ENCODE measurements around the gene ACSF3.
"Not testable (repeated sequence)": the region's sequence is repeated elsewhere in the genome, so short reads cannot be mapped to it uniquely, and the experiment has no call there.

The ACSF3 gene

DNA sequence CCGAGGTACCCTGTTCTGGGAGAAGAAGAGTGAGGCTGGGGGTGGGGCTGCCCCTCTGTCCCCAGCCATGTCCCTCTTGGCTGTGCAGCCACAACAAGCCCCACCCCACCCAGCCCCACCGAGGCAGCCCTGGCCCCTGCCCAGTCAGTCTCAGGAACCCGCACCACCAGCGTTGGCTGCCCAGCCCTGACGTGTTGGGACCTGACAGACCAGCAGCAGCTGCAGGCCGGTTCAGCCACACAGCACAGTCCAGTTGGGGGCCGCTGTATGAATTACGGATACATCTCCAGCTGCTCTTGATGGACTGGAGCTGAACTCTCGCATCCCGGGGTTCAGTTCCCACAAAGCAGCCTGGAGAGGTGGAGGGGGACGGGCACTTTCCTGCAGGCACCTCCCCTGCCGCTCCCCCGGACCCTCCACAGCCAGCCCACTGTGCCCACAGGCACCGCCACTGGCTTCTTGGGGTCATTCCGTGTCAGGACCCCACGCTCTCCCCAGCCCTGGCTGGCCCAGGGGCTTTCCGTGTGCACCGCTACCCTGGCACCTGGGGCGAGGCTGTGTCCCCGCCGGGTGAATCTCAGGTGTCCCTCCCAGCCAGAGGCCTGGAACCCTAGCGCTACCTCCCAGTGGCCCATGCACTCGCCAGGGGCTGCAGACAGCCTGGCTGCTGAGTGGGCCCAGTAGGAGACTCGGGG lies 84.9 kb downstream of the ACSF3 start:
- no peak for FAIRE-seq

DNA sequence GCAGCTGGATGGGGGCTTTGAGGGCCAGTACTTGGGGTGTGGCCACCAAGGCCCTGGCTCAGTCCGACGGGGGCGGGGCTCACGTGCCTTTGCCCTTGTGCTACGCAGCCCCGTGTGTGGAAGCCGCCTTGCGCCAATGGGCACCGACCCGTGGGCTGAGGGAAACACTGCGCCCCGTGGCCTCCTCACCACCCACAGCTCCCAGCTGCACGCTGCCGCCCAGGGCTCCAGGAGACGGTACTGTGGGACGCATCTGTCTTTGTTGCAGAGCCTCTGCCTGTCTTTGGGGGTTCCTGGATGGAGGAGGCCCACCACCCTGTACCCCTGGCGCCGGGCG lies 85.5 kb downstream of the ACSF3 start:
- FAIRE-seq = no peak

DNA sequence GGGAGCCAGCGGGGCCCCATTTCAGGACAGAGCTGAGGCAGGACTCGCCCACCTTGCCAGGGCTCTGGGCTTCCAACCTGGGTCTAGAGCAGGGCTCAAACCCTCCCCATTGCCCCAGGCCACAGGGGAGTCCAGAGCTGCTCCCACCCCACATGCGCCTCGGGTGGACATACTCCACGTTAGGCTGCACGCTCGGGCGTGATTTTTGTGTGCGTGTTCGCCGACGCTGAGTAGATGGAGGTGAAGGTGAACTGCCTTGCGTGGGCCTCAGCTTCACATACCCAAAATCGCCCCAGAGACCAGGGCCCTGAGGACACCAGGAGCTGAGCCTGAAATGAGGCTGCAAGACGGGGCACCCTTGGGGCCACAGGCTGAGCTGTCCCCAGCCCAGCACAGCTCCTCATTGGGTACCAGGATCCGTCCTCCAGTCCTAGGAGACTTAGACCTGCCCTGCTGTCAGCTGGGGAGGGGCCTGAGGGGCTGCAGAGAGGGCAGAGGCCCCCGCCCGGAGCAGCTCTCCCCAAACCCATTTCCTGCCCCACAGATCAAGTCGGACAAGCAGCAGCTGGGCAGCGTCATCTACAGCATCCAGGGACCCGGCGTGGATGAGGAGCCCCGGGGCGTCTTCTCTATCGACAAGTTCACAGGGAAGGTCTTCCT lies 86.1 kb downstream of the ACSF3 start:
- no peak for FAIRE-seq

DNA sequence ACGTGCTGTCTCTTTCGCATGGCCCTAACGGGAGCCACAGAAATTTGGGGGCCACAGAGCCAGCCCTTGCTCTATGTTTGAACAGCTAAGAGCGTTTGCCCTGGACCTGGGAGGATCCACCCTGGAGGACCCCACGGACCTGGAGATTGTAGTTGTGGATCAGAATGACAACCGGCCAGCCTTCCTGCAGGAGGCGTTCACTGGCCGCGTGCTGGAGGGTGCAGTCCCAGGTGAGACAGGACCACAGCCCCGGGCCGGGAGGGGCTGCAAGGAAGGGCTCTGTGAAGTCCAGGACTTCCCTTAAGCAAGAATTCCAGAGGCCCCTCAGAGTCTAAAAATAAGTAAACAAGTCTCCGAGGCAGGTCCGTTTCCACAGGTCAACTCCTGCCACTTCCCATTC lies 89.8 kb downstream of the ACSF3 start:
- FAIRE-seq = no peak

DNA sequence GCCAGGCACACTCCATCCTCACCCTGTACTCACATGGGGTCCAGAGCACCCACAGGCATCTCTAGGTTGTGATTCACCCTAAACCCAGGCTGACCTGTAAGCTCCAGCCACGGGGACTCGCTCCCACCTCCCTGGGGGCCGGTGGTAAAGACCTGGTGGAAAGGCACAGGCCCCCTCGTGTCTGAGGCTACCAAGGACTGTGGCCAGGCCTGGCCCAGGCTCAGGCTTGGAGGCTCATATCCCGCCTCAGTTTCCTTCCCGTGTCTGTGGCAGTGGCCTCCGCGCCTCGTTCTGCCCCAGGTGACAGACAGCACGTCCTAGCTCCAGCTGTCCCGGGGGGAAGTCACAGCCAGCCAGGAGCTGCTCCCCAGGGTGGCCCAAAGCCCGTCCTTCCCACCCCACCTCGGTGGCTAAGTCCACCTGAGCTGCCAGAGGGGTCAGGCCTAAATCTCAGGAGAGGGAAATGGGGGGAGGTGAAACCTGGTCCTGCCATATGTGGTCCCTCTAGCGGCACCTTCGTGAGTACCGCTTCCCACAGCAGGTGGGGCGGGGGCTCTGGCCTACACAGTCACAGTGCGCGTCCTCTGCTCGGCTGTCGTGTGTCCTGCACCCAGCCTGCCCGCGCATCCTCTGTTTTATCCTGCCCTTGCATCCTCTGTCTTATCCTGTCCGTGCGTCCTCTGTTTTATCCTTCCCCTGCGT lies 90.5 kb downstream of the ACSF3 start:
- FAIRE-seq = no peak

DNA sequence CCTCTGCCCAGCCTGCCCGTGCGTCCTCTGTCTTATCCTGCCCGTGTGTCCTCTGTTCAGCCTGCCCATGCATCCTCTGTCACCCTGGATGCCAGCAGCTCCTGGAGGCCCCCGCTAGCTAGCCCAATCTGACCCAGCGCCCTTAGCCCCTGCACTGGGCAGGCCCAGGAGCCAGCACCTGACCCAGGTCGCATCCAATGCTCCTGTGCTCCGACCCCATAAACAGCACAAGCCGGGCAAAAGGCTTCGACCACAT lies 91.0 kb downstream of the ACSF3 start:
- FAIRE-seq = no peak

DNA sequence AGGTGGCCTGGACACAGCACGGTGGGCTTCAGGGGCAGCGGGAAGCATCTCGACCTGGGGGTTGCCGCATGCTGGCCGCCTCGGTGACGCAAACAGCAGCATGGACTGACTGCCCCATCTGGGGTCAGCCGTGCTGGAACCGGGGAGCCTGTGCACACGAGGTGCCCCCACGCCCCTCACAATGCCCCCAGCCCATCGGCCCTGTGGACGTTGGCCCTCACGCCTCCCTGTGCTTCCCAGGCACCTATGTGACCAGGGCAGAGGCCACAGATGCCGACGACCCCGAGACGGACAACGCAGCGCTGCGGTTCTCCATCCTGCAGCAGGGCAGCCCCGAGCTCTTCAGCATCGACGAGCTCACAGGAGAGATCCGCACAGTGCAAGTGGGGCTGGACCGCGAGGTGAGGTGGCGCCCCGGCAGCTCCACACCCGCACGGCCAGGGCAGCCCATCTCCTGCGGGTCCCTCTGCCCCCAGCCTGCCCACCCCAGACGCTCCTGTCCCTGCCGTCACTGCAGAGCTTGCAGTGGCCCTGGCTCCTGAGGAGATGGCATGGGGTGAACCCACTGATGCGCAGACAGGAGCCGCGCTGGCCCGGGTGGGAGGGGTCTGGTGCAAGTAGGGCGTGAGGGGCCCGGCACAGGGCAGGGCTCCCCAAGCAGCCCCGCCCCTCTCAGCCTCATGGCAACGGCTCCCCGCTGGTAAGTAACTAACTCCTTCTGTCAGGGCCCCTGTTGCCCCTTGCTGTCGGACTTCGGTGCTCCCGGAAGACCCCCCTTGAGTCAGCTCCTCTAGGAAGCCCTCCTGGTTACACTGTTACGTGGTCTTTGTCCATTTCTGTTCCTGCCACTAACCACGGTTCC lies 91.5 kb downstream of the ACSF3 start:
- FAIRE-seq = no peak

DNA sequence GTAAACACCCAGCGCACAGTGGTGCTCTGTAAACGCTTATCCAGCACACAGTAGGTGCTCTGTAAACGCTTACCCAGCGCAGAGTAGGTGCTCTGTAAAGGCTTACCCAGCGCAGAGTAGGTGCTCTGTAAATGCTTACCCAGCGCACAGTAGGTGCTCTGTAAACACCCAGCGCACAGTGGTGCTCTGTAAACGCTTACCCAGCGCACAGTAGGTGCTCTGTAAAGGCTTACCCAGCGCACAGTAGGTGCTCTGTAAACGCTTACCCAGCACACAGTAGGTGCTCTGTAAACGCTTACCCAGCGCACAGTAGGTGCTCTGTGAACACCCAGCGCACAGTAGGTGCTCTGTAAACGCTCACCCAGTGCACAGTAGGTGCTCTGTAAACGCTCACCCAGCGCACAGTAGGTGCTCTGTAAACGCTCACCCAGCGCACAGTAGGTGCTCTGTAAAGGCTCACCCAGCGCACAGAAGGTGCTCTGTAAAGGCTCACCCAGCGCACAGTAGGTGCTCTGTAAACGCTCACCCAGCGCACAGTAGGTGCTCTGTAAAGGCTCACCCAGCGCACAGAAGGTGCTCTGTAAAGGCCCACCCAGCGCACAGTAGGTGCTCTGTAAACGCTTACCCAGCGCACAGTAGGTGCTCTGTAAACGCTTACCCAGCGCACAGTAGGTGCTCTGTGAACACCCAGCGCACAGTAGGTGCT lies 92.4 kb downstream of the ACSF3 start:
- not testable (repeated sequence) for FAIRE-seq

DNA sequence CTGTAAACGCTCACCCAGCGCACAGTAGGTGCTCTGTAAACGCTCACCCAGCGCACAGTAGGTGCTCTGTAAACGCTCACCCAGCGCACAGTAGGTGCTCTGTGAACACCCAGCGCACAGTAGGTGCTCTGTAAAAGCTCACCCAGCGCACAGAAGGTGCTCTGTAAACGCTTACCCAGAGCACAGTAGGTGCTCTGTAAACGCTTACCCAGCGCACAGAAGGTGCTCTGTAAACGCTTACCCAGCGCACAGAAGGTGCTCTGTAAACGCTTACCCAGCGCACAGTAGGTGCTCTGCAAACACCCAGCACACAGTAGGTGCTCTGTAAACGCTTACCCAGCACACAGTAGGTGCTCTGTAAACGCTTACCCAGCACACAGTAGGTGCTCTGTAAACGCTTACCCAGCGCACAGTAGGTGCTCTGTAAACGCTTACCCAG lies 93.0 kb downstream of the ACSF3 start:
- not testable (repeated sequence) for FAIRE-seq

DNA sequence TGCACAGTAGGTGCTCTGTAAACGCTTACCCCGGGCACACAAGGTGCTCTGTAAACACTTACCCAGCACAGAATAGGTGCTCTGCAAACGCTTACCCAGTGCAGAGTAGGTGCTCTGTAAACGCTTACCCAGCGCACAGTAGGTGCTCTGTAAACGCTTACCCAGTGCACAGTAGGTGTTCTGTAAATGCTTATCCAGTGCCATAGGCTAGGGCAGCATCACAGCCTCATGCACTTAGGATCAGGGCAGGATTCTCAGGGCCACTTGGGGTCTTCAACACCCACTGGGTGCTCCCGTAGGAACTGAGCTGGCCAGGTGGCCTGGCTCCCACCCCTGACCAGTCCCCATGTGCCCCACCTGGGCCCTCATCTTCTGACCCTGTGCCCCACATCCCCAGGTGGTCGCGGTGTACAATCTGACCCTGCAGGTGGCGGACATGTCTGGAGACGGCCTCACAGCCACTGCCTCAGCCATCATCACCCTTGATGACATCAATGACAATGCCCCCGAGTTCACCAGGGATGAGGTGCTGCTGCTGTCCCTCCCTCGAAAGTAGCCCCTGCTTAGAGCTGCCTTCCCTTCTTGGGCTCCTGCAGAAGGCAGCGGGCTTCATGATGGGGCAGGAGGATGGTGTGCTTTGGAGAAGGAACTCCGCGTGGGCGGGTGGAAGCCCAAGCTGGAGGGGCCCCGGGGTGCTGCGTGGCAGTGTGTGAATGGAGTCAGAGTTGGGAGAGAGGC lies 93.5 kb downstream of the ACSF3 start:
- FAIRE-seq = no peak

DNA sequence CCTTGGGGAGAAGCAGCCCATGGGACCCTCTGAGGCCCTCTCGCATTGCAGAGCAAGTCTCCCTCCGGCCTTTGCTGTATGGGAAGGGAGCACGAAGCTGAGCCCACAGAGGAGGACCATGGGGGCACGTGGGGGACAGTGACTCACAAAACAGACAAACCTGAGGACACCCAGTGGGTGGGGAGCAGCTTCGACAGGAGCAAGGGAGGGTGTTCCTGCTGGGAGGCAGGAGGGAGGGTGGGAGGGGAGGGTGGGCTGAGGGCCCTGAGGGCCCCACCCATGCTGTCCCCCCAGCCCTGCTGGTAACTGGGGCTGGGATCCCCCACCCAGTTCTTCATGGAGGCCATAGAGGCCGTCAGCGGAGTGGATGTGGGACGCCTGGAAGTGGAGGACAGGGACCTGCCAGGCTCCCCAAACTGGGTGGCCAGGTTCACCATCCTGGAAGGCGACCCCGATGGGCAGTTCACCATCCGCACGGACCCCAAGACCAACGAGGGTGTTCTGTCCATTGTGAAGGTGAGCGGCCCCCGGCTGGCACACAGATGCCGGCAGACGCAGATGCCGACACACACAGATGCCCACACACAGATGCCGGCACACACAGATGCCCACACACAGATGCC lies 94.2 kb downstream of the ACSF3 start:
- no peak for FAIRE-seq

DNA sequence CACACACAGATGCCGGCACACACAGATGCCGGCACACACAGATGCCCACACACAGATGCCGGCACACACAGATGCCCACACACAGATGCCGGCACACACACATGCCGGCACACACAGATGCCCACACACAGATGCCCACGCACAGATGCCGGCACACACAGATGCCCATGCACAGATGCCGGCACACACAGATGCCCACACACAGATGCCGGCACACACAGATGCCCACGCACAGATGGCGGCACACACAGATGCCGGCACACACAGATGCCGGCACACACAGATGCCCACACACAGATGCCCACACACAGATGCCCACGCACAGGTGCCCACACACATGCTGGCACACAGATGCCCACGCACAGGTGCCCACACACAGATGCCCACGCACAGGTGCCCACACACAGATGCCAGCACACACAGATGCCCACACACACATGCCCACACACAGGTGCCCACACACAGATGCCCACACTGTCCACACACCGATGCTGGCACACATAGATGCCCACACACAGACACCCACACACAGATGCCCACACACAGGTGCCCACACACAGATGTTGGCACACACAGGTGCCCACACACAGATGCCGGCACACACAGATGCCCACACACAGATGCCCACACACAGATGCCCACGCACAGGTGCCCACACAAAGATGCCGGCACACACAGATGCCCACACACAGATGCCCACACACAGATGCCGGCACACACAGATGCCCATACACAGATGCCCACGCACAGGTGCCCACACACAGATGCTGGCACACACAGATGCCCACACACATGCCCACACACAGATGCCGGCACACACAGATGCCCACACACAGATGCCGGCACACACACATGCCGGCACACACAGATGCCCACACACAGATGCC lies 95.1 kb downstream of the ACSF3 start:
- FAIRE-seq = not testable (repeated sequence)

DNA sequence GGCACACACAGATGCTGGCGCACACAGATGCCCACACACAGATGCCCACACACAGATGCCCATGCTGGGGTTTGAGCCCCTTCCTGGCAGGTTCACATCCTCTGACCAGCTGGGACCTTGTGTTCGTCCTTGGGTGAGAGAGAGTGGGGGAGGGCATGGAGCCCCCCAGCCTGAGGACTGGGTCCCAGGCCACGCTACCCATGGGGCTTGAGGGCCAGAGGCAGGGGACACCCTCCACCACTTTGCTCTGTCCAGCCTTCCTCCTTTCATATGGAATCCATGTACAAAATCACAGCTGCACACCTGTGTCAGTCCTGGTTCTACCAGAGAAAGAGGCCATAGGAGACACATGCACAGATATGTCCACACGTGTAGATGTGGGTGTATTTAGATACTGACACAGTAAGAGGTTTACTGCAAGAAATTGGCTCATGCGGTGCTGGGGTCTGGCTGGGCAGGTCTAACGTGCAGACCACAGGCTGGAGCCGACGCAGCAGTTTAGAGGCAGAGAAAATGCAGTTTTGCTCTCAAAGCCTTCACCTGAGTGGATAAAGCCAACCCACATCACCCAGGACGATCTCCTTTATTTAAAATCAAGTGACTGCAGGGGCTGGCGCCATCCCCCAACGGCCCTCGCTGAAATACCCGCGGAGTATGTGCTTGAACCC lies 95.8 kb downstream of the ACSF3 start:
- FAIRE-seq = no peak

DNA sequence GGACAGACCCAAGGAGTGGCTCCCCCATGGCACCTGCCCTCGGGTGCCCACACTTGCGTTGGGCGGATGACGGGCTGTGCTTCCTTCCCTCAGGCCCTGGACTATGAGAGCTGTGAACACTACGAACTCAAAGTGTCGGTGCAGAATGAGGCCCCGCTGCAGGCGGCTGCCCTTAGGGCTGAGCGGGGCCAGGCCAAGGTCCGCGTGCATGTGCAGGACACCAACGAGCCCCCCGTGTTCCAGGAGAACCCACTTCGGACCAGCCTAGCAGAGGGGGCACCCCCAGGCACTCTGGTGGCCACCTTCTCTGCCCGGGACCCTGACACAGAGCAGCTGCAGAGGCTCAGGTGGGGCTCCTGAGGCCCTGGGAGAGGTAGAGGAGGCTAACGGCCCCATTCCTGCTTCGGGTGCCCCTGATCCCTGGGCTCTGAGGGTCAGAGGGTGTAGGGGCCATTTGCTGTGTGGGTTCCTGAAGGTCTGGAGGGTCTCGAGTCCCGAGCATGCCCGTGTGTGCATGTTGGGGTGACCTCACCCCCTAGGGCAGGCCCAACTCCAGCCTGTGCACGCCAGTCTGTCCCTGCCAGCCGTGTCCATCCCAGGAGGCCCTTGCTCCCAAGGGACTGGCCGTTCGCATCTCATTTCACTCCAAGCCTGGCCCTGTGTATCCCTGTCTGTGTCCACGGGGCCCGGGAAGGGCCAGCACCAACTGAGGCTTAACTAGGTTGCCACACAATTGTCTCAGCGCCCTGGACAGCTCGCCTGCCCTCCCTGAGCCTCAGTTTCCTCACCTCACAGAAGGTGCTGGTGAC lies 96.7 kb downstream of the ACSF3 start:
- no peak for FAIRE-seq

DNA sequence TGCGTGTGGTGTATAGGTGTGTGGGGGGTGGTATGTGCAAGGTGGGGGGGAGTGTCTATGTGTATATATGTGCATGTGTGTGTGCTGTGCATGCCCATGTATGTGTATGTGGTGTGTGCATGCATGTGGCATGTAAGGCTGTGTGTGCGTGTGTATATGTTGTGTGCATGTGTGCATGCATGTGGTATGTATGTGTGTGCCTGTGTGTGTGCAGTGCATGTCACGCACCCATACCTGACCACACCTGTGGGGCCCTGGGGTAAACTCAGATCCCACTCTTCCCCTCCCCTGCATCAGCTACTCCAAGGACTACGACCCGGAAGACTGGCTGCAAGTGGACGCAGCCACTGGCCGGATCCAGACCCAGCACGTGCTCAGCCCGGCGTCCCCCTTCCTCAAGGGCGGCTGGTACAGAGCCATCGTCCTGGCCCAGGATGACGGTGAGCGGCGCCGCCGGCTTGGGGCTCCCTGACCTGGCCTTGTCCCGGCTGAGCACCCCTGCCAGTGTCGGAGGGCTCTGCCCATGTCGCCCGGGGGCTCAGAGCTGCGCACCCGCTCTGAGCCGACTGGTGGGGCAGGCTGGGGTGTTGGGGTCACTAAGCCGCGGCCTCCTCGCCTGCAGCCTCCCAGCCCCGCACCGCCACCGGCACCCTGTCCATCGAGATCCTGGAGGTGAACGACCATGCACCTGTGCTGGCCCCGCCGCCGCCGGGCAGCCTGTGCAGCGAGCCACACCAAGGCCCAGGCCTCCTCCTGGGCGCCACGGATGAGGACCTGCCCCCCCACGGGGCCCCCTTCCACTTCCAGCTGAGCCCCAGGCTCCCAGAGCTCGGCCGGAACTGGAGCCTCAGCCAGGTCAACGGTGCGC lies 97.6 kb downstream of the ACSF3 start:
- no peak for FAIRE-seq

DNA sequence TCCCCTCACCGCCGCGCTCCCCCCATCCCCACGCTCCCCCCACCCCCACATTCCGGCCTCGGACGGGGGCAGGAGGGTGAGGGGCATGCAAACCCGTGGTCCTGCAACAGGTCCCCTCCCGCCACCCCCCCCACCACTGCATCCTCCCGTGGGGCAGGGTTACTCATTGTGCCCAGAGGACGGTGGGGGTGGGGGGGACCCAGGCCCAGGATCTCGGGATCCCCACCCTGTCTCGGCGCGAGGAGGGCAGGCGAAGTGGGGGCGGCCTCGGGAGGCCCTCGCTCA lies 98.2 kb downstream of the ACSF3 start:
- no peak for FAIRE-seq

DNA sequence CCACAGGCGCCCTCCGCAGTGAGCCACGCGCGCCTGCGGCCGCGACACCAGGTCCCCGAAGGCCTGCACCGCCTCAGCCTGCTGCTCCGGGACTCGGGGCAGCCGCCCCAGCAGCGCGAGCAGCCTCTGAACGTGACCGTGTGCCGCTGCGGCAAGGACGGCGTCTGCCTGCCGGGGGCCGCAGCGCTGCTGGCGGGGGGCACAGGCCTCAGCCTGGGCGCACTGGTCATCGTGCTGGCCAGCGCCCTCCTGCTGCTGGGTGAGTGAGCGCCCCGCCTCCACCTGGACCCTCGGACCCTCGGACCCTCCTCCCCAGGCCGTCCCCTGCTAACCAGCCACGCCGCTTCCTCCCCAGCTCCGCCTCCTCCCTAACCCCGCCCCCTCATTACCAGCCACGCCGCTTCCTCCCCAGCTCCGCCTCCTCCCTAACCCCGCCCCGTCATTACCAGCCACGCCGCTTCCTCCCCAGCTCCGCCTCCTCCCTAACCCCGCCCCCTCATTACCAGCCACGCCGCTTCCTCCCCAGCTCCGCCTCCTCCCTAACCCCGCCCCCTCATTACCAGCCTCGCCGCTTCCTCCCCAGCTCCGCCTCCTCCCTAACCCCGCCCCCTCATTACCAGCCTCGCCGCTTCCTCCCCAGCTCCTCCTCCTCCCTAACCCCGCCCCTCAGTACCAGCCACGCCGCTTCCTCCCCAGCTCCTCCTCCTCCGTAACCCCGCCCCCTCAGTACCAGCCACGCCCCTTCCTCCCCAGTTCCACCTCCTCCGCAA lies 98.7 kb downstream of the ACSF3 start:
- FAIRE-seq = not testable (repeated sequence)

Measured in endometrium (tissue), 2 donors.